Ovary (tissue), 9 donors: Measurements from ENCODE around the gene STIM2. TPM values are rescaled to one million over a fixed set of nuclear protein-coding genes. Genes with fewer than 3 reads are reported as not detected.

Source experiments
- DNase-seq, 5 donors: peaks; one replicate each; pipeline ENCODE4 v3.0.0-alpha.2; 2019 to 2020
- H3K27ac ChIP-seq, 2 donors: fragments of 200-600 bp; one replicate each; pipeline versions ENCODE4 v1.5.1 to v1.8.0; 2019 to 2022
- H3K27me3 ChIP-seq: fragments of 200-600 bp; one replicate; pipeline ENCODE4 v1.8.0; 2022
- H3K36me3 ChIP-seq: fragments of 200-600 bp; sonication (generic); one replicate; pipeline ENCODE4 v1.5.1; 2019
- H3K4me1 ChIP-seq: one replicate; pipeline ENCODE4 v1.8.1; 2013; ENCODE audit warnings: mild to moderate bottlenecking, moderate library complexity; ENCODE audit not compliant: insufficient read depth
- H3K4me3 ChIP-seq: fragments of 200-600 bp; sonication (generic); one replicate; pipeline ENCODE4 v1.5.1; 2017
- H3K9me3 ChIP-seq, 2 donors: fragments of 200-600 bp in 1 of 2; sonication (generic) in 1 of 2; one replicate each; pipeline versions ENCODE4 v1.5.1 to v1.8.1; 2013 to 2019; ENCODE audit warnings: mild to moderate bottlenecking in 1 of 2, moderate library complexity in 1 of 2
- CTCF ChIP-seq, 3 donors: fragments of 450-650 bp in 2 of 3; fragments of 200-600 bp in 1 of 3; IDR thresholded peaks; one replicate each; pipeline versions ENCODE4 v1.5.1 to v1.8.0; 2016 to 2022; ENCODE audit warnings: antibody characterized with exemption in 3 of 3, mild to moderate bottlenecking in 1 of 3
- EP300 ChIP-seq: sonication (generic); formaldehyde crosslinking; IDR thresholded peaks from one replicate; pipeline ENCODE4 v1.6.1; 2017; ENCODE audit warnings: antibody characterized with exemption
- POLR2A ChIP-seq: fragments of 450-650 bp; IDR thresholded peaks from one replicate; pipeline ENCODE4 v1.6.1; 2017; ENCODE audit warnings: antibody characterized with exemption, mild to moderate bottlenecking, moderate library complexity
- WGBS, 3 donors: extraction: QIAGEN DNeasy Blood & Tissue Kit in 1 of 3; methylation state at CpG; one replicate each; pipeline versions ENCODE4 v1.1.5 to v1.1.7; 2013 to 2017; 5-methylcytosine and 5-hydroxymethylcytosine counted together
- intact Hi-C, 4 donors: fragments of 100-400 bp; cut with DNase I; formaldehyde crosslinking; loops; one replicate each; pipeline versions ENCODE4 v1.11.0 to v1.15.1; 2022 to 2023
- polyA plus RNA-seq, 2 donors: library from polyadenylated mRNA; stranded (reverse); fragments of 200-250 nt in 1 of 2; fragments of 350-450 nt in 1 of 2; fragmentation: Illumina TruSeq in 1 of 2; extraction: RNeasy Lipid Tissue Mini Kit (QIAGEN cat#74804) in 1 of 2; gene quantifications; one replicate each; pipeline ENCODE4 v1.2.3, GENCODE V29; 2013 to 2014
- total RNA-seq, 7 donors: library from RNA; depleted of rRNA in 2 of 7; stranded (reverse); fragments of >200 nt in 2 of 7; fragmentation: NEBNext Ultra II Directional in 3 of 7; extraction: Animal tissue kit (Norgen Biotek cat#: 25700) in 3 of 7; gene quantifications; one replicate each; pipeline versions ENCODE4 v1.1.0 to v1.2.4, GENCODE V29; 2016 to 2023
- donor health status: DM: no; HTN: no; CAD: no; lungs with moderate emphysema.
- donor health status: DM: no; HTN: no; CAD: no.
- donor health status: Bipolar disorder and iron deficiency.
- donor health status: DM: yes; HTN: yes; CAD: no.
- donor health status: DM: no; HTN: no; CAD: no.
- donor health status: DM: yes; HTN: yes; CAD: no.

Gene STIM2
- total and polyA plus RNA-seq, 9 donors: 24.0 to 47.9 (median 38.8) TPM

- no peaks in the 10 kb centered on the region for H3K4me1 ChIP-seq
- intact Hi-C loops: no loop called here
- TF ChIP-seq EP300 (no peak), POLR2A (no peak), CTCF (IDR thresholded peaks at IDR 0.05) (no peak)
- DNase-seq: no peak
- no peak overlapping the region for H3K4me3 ChIP-seq
- H3K27ac ChIP-seq: no peak overlapping the region
- no peaks in the 10 kb centered on the region for H3K36me3 ChIP-seq
- H3K27me3 ChIP-seq: no peaks in the 10 kb centered on the region
- no peaks in the 10 kb centered on the region for H3K9me3 ChIP-seq
Measured at GRCh38 chr4:26815199-26815598, 45.4 kb upstream of the STIM2 start.

- TF ChIP-seq EP300 (no peak), CTCF (IDR thresholded peaks at IDR 0.05) (no peak), POLR2A (no peak)
- intact Hi-C loops: no loop called here
- DNase-seq: no peak
- WGBS, 3 donors: 87 to 91% (median 90%) methylated on average over 5 of the region's 5 CpGs
- H3K27ac ChIP-seq: no peak overlapping the region
- H3K36me3 ChIP-seq: no peaks in the 10 kb centered on the region
- no peaks in the 10 kb centered on the region for H3K9me3 ChIP-seq
- no peaks in the 10 kb centered on the region for H3K4me1 ChIP-seq
- no peaks in the 10 kb centered on the region for H3K27me3 ChIP-seq
- H3K4me3 ChIP-seq: no peak overlapping the region
Measured at GRCh38 chr4:26815706-26816105, 44.9 kb upstream of the STIM2 start.

GRCh38 chr4:26819026-26819425, 41.6 kb upstream of the STIM2 start:
- no peaks in the 10 kb centered on the region for H3K27me3 ChIP-seq
- no peaks in the 10 kb centered on the region for H3K36me3 ChIP-seq
- TF ChIP-seq EP300 (no peak), POLR2A (no peak), CTCF (IDR thresholded peaks at IDR 0.05) (no peak)
- no peaks in the 10 kb centered on the region for H3K4me1 ChIP-seq
- no peak overlapping the region for H3K27ac ChIP-seq
- DNase-seq: no peak
- 74 to 78% (median 76%) methylated on average over 4 of the region's 4 CpGs for WGBS, 3 donors
- intact Hi-C loops: no loop called here
- H3K4me3 ChIP-seq: no peak overlapping the region
- H3K9me3 ChIP-seq: no peaks in the 10 kb centered on the region

- intact Hi-C loops: no loop called here
- Histone ChIP-seq H3K4me3 (no peak overlapping the region), H3K36me3 (no peaks in the 10 kb centered on the region), H3K9me3 (no peaks in the 10 kb centered on the region), H3K27ac (no peak overlapping the region), H3K4me1 (no peaks in the 10 kb centered on the region), H3K27me3 (no peaks in the 10 kb centered on the region)
- WGBS, 3 donors: 94 to 96% (median 95%) methylated on average over 3 of the region's 3 CpGs
- no peak for TF ChIP-seq CTCF (IDR thresholded peaks at IDR 0.05)
- no peak for TF ChIP-seq EP300
- TF ChIP-seq POLR2A: no peak
- DNase-seq: no peak
Measured at GRCh38 chr4:26819478-26820095, 41.1 kb upstream of the STIM2 start.
